GM23338 (cell line): ENCODE data around the gene HOXB3. TPM values are rescaled to one million over a fixed set of nuclear protein-coding genes. Genes with fewer than 3 reads are reported as not detected.
A peak's percentile ranks its signal among the peaks of the same experiment; 100 is the strongest.

Experiments
- ATAC-seq: fragments of 200-7000 bp; cut with Tn5 transposase; 3 replicates; pipeline ENCODE4 v1.9.1; 2020
- DNase-seq: peaks from one replicate; pipeline ENCODE4 v3.0.0-alpha.2; 2015; ENCODE audit warnings: low spot score
- H2AFZ ChIP-seq: fragments of 200-600 bp; sonication (generic); 2 replicates; pipeline ENCODE4 v1.8.0; 2016; ENCODE audit warnings: antibody characterized with exemption, mild to moderate bottlenecking, moderate library complexity
- H3F3A ChIP-seq: fragments of 200-600 bp; sonication (generic); replicated peaks from 2 replicates; pipeline ENCODE4 v1.8.0; 2017; ENCODE audit warnings: antibody characterized with exemption, mixed run types, low read depth
- H3K27ac ChIP-seq: fragments of 200-600 bp; sonication (generic); 2 replicates; pipeline ENCODE4 v1.6.1; 2016; ENCODE audit warnings: low read depth
- H3K27me3 ChIP-seq: fragments of 200-600 bp; sonication (generic); 2 replicates; pipeline ENCODE4 v1.8.0; 2016; ENCODE audit warnings: mild to moderate bottlenecking, mixed run types, moderate library complexity; ENCODE audit not compliant: insufficient read depth
- H3K36me3 ChIP-seq: fragments of 200-600 bp; sonication (generic); 2 replicates; pipeline ENCODE4 v1.8.0; 2016; ENCODE audit warnings: mild to moderate bottlenecking; ENCODE audit not compliant: insufficient read depth
- H3K4me1 ChIP-seq: fragments of 200-600 bp; sonication (generic); 2 replicates; pipeline ENCODE4 v1.8.0; 2016; ENCODE audit warnings: mild to moderate bottlenecking, moderate library complexity; ENCODE audit not compliant: insufficient read depth
- H3K4me2 ChIP-seq: fragments of 200-600 bp; sonication (generic); 2 replicates; pipeline ENCODE4 v1.7.1; 2017; ENCODE audit warnings: mixed run types
- H3K4me3 ChIP-seq: fragments of 200-600 bp; sonication (generic); 2 replicates; pipeline ENCODE4 v1.6.1; 2016; ENCODE audit warnings: mixed run types
- H3K79me2 ChIP-seq: fragments of 200-600 bp; sonication (generic); replicated peaks from 2 replicates; pipeline ENCODE4 v1.8.0; 2017; ENCODE audit warnings: mild to moderate bottlenecking; ENCODE audit not compliant: insufficient read depth
- H3K9me2 ChIP-seq: fragments of 200-600 bp; sonication (generic); 2 replicates; pipeline ENCODE4 v1.8.0; 2017; ENCODE audit not compliant: insufficient read depth
- H4K20me1 ChIP-seq: fragments of 200-600 bp; sonication (generic); replicated peaks from 2 replicates; pipeline ENCODE4 v1.8.0; 2017; ENCODE audit warnings: mild to moderate bottlenecking; ENCODE audit not compliant: insufficient read depth
- H3K27ac Mint-ChIP-seq: 2 replicates; pipeline ENCODE4 v1.8.0; 2020; ENCODE audit warnings: inconsistent platforms, mild to moderate bottlenecking, moderate library complexity, mixed read lengths
- H3K27me3 Mint-ChIP-seq: 3 replicates; pipeline ENCODE4 v1.8.0; 2022; ENCODE audit warnings: low read depth, mild to moderate bottlenecking, moderate library complexity, mixed read lengths, inconsistent platforms; ENCODE audit not compliant: insufficient read depth, poor library complexity
- H3K36me3 Mint-ChIP-seq: 3 replicates; pipeline ENCODE4 v1.8.0; 2021; ENCODE audit warnings: low read depth, mild to moderate bottlenecking, inconsistent platforms, moderate library complexity, mixed read lengths
- H3K4me1 Mint-ChIP-seq: 3 replicates; pipeline ENCODE4 v1.8.0; 2020; ENCODE audit warnings: mild to moderate bottlenecking, inconsistent platforms, mixed read lengths
- H3K4me3 Mint-ChIP-seq: 3 replicates; pipeline ENCODE4 v1.8.0; 2021; ENCODE audit warnings: moderate library complexity, mild to moderate bottlenecking, inconsistent platforms, mixed read lengths
- H3K9me3 Mint-ChIP-seq: 3 replicates; pipeline ENCODE4 v1.8.0; 2020; ENCODE audit warnings: moderate library complexity, mild to moderate bottlenecking, inconsistent platforms, mixed read lengths
- CREB1 ChIP-seq: fragments of 250-450 bp; sonication (Bioruptor Pico); IDR thresholded peaks from 2 replicates; pipeline ENCODE4 v1.5.0; 2020; ENCODE audit warnings: low read depth, mild to moderate bottlenecking, moderate library complexity
- EZH2 ChIP-seq: fragments of 200-600 bp; sonication (generic); IDR thresholded peaks from one replicate; pipeline ENCODE4 v1.8.0; 2017; ENCODE audit warnings: antibody characterized with exemption, mild to moderate bottlenecking, low read depth; ENCODE audit not compliant: unreplicated experiment
- EZH2phosphoT487 ChIP-seq: fragments of 200-600 bp; sonication (generic); IDR thresholded peaks from one replicate; pipeline ENCODE4 v1.8.1; 2018; ENCODE audit warnings: antibody characterized with exemption; ENCODE audit not compliant: unreplicated experiment
- JUNB ChIP-seq: IDR thresholded peaks from one replicate; pipeline ENCODE4 v1.6.1; 2016; ENCODE audit warnings: antibody characterized with exemption; ENCODE audit not compliant: unreplicated experiment
- POLR2AphosphoS5 ChIP-seq: IDR thresholded peaks from 2 replicates; pipeline ENCODE4 v1.6.1; 2016; ENCODE audit warnings: antibody characterized with exemption, low read depth
- STAT1 ChIP-seq: IDR thresholded peaks from one replicate; pipeline ENCODE4 v1.6.1; 2016; ENCODE audit warnings: antibody characterized with exemption; ENCODE audit not compliant: unreplicated experiment
- ZNF331 ChIP-seq: fragments of 250-450 bp; sonication (Bioruptor Pico); IDR thresholded peaks from 2 replicates; pipeline ENCODE4 v1.5.0; 2020; ENCODE audit warnings: low read depth, mild to moderate bottlenecking, moderate library complexity
- polyA plus RNA-seq: library from polyadenylated mRNA; unstranded; fragments of >200 nt; fragmentation: Nextera tagmentation; extraction: Ambion mirVana; gene quantifications from 2 replicates; pipeline ENCODE4 v1.2.1, GENCODE V29; 2016
- total RNA-seq: library from RNA; depleted of rRNA; stranded (reverse); fragments of >200 nt; shearing (Covaris generic); gene quantifications from 2 replicates; pipeline ENCODE4 v1.2.3, GENCODE V29; 2014
- TF ChIP-seq, protein P1 (sequence below): fragments of 250-450 bp; sonication (Bioruptor Pico); IDR thresholded peaks from 2 replicates; pipeline ENCODE4 v1.5.0; 2020; ENCODE audit warnings: mild to moderate bottlenecking, moderate library complexity

The HOXB3 gene
- total and polyA plus RNA-seq, 2 experiments from 2014 or later = 0.17 TPM; not detected in 1

DNA sequence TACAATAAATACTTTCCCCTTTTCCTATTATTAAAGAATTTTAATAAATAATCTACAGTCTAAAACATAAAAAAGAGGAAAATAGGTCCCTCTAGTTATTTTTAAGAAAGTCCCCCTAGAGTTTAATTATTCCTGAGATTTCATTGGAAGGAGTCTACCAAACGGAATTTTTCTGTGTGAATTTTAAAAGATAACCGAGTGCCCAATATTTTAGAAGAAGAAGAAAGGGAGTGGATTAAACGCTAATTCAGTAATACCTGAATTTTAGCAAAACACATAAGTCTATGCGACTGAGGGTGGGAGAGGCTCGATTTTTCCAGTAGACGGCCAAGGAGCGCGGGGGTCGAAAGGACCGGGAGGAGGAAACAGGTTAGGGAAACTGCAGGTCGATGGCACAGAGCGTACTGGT is 47.3 kb downstream of the HOXB3 start:
- peaks cover 100% of the 10 kb centered on the region for H3K27me3 ChIP-seq
- peaks cover 92% of the 10 kb centered on the region for H3K27me3 Mint-ChIP-seq
- peaks cover 70% of the 10 kb centered on the region for H3K4me1 ChIP-seq
- TF ChIP-seq STAT1 (no peak), POLR2AphosphoS5 (no peak), EZH2phosphoT487 (no peak), JUNB (no peak), EZH2 (peak; percentile 99), ZNF331 (no peak), CREB1 (CRISPR knock-in tag) (no peak)
- TF ChIP-seq, protein P1, sequence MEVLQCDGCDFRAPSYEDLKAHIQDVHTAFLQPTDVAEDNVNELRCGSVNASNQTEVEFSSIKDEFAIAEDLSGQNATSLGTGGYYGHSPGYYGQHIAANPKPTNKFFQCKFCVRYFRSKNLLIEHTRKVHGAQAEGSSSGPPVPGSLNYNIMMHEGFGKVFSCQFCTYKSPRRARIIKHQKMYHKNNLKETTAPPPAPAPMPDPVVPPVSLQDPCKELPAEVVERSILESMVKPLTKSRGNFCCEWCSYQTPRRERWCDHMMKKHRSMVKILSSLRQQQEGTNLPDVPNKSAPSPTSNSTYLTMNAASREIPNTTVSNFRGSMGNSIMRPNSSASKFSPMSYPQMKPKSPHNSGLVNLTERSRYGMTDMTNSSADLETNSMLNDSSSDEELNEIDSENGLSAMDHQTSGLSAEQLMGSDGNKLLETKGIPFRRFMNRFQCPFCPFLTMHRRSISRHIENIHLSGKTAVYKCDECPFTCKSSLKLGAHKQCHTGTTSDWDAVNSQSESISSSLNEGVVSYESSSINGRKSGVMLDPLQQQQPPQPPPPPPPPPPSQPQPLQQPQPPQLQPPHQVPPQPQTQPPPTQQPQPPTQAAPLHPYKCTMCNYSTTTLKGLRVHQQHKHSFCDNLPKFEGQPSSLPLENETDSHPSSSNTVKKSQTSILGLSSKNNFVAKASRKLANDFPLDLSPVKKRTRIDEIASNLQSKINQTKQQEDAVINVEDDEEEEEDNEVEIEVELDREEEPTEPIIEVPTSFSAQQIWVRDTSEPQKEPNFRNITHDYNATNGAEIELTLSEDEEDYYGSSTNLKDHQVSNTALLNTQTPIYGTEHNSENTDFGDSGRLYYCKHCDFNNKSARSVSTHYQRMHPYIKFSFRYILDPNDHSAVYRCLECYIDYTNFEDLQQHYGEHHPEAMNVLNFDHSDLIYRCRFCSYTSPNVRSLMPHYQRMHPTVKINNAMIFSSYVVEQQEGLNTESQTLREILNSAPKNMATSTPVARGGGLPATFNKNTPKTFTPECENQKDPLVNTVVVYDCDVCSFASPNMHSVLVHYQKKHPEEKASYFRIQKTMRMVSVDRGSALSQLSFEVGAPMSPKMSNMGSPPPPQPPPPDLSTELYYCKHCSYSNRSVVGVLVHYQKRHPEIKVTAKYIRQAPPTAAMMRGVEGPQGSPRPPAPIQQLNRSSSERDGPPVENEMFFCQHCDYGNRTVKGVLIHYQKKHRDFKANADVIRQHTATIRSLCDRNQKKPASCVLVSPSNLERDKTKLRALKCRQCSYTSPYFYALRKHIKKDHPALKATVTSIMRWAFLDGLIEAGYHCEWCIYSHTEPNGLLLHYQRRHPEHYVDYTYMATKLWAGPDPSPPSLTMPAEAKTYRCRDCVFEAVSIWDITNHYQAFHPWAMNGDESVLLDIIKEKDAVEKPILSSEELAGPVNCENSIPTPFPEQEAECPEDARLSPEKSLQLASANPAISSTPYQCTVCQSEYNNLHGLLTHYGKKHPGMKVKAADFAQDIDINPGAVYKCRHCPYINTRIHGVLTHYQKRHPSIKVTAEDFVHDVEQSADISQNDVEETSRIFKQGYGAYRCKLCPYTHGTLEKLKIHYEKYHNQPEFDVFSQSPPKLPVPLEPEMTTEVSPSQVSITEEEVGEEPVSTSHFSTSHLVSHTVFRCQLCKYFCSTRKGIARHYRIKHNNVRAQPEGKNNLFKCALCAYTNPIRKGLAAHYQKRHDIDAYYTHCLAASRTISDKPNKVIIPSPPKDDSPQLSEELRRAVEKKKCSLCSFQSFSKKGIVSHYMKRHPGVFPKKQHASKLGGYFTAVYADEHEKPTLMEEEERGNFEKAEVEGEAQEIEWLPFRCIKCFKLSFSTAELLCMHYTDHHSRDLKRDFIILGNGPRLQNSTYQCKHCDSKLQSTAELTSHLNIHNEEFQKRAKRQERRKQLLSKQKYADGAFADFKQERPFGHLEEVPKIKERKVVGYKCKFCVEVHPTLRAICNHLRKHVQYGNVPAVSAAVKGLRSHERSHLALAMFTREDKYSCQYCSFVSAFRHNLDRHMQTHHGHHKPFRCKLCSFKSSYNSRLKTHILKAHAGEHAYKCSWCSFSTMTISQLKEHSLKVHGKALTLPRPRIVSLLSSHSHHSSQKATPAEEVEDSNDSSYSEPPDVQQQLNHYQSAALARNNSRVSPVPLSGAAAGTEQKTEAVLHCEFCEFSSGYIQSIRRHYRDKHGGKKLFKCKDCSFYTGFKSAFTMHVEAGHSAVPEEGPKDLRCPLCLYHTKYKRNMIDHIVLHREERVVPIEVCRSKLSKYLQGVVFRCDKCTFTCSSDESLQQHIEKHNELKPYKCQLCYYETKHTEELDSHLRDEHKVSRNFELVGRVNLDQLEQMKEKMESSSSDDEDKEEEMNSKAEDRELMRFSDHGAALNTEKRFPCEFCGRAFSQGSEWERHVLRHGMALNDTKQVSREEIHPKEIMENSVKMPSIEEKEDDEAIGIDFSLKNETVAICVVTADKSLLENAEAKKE = no peak
- no peaks in the 10 kb centered on the region for H3K79me2 ChIP-seq
- H3K4me1 Mint-ChIP-seq = peaks cover 58% of the 10 kb centered on the region
- H3K27ac Mint-ChIP-seq = no peak overlapping the region
- H3F3A ChIP-seq = peaks cover 28% of the 10 kb centered on the region
- no peak for ATAC-seq
- H3K27ac ChIP-seq = no peak overlapping the region
- peaks cover 3% of the 10 kb centered on the region; the same call in 2 of the 3 replicates for H3K9me3 Mint-ChIP-seq
- no peaks in the 10 kb centered on the region for H3K9me2 ChIP-seq
- H4K20me1 ChIP-seq = peaks cover 15% of the 10 kb centered on the region
- peak overlapping the region; percentile 47 for H3K4me3 ChIP-seq
- no peak for DNase-seq
- H2AFZ ChIP-seq = peak overlapping the region; percentile 78; the same call in 1 of the 2 replicates
- peaks cover 4% of the 10 kb centered on the region; the same call in 1 of the 3 replicates for H3K36me3 Mint-ChIP-seq
- no peaks in the 10 kb centered on the region; the same call in 1 of the 2 replicates for H3K36me3 ChIP-seq
- peak overlapping the region; percentile 57 for H3K4me3 Mint-ChIP-seq
- H3K4me2 ChIP-seq = peak overlapping the region; percentile 94
